ENCODE results near the gene SPRR2D. TPM values are rescaled to one million over a fixed set of nuclear protein-coding genes. Genes with fewer than 3 reads are reported as not detected.
"Not testable (repeated sequence)": the region's sequence is repeated elsewhere in the genome, so short reads cannot be mapped to it uniquely, and the experiment has no call there.

SPRR2D gene
- not detected for total RNA-seq

GRCh38 chr1:153040950-153041631 lies at the start of gene SPRR2D:
TSS of gene SPRR2D (minus strand) at chr1:153041120. CDS start at chr1:153040346, 774 bp downstream.
- DNase-seq (ENCODE audit: low spot score), result no peak
- ATAC-seq, result no peak
- intact Hi-C loops (cut with DNase I), result no loop called here

GRCh38 chr1:153087652-153088051 lies 46.7 kb upstream of the SPRR2D start:
- ATAC-seq (no peak), DNase-seq (ENCODE audit: low spot score) (no peak)
- intact Hi-C loops (cut with DNase I), result no loop called here

- intact Hi-C loops (cut with DNase I), result no loop called here
- no peak for ATAC-seq
- no peak for DNase-seq (ENCODE audit: low spot score)
These were observed 40.8 kb upstream of the SPRR2D start for GRCh38 chr1:153081736-153082135.

- ATAC-seq (no peak), DNase-seq (ENCODE audit: low spot score) (no peak)
- intact Hi-C loops (cut with DNase I), result no loop called here
These were observed 32.1 kb upstream of the SPRR2D start for GRCh38 chr1:153072806-153073726.

- no peak for DNase-seq (ENCODE audit: low spot score)
- intact Hi-C loops (cut with DNase I), result no loop called here
- no peak for ATAC-seq
These were observed 30.6 kb upstream of the SPRR2D start, which contains the start of gene SPRR2B for GRCh38 chr1:153071511-153071910. TSS of gene SPRR2B (minus strand) at chr1:153071611. CDS start at chr1:153070839, 772 bp downstream.

- intact Hi-C loops (cut with DNase I), result no loop called here
- DNase-seq (ENCODE audit: low spot score) (no peak), ATAC-seq (no peak)
These were observed 29.3 kb upstream of the SPRR2D start for GRCh38 chr1:153070243-153070642.

GRCh38 chr1:153058826-153059784 lies 18.2 kb upstream of the SPRR2D start:
- ATAC-seq (no peak), DNase-seq (ENCODE audit: low spot score) (no peak)
- intact Hi-C loops (cut with DNase I), result no loop called here

GRCh38 chr1:153058154-153058553 lies 17.2 kb upstream of the SPRR2D start:
- DNase-seq (ENCODE audit: low spot score), result no peak
- no peak for ATAC-seq
- intact Hi-C loops (cut with DNase I), result no loop called here

- no peak for DNase-seq (ENCODE audit: low spot score)
- intact Hi-C loops (cut with DNase I), result no loop called here
- ATAC-seq, result no peak
These were observed 16.5 kb upstream of the SPRR2D start, which contains the start of gene SPRR2A for GRCh38 chr1:153057375-153057774. TSS of gene SPRR2A (minus strand) at chr1:153057512. CDS start at chr1:153056735, 777 bp downstream.

GRCh38 chr1:153056111-153056510 lies 15.2 kb upstream of the SPRR2D start:
- intact Hi-C loops (cut with DNase I); ATAC-seq: not testable (repeated sequence)

GRCh38 chr1:153049211-153049610 lies 8.3 kb upstream of the SPRR2D start:
- DNase-seq (ENCODE audit: low spot score) (no peak), ATAC-seq (no peak)
- intact Hi-C loops (cut with DNase I), result no loop called here

More at GRCh38 chr1:153056111-153056510, 15.2 kb upstream of the SPRR2D start:
- not testable (repeated sequence) for DNase-seq (ENCODE audit: low spot score)

GRCh38 chr1:153035211-153035610 lies 5.7 kb downstream of the SPRR2D start:
- DNase-seq (ENCODE audit: low spot score) (no peak), ATAC-seq (no peak)
- intact Hi-C loops (cut with DNase I), result no loop called here

GRCh38 chr1:153032677-153033308 lies 8.1 kb downstream of the SPRR2D start:
- ATAC-seq (no peak), DNase-seq (ENCODE audit: low spot score) (no peak)
- intact Hi-C loops (cut with DNase I), result no loop called here

- DNase-seq (ENCODE audit: low spot score), result no peak
- intact Hi-C loops (cut with DNase I), result no loop called here
- ATAC-seq, result no peak
These were observed 8.8 kb downstream of the SPRR2D start for GRCh38 chr1:153032073-153032472.

- DNase-seq (ENCODE audit: low spot score) (no peak), ATAC-seq (no peak)
- intact Hi-C loops (cut with DNase I), result no loop called here
These were observed 10.0 kb downstream of the SPRR2D start, which contains the start of gene SPRR1B for GRCh38 chr1:153030895-153031294. TSS of gene SPRR1B (plus strand) at chr1:153031203. CDS start at chr1:153032346, 1,143 bp downstream.

- DNase-seq (ENCODE audit: low spot score) (no peak), ATAC-seq (no peak)
- intact Hi-C loops (cut with DNase I), result no loop called here
These were observed 12.2 kb downstream of the SPRR2D start for GRCh38 chr1:153028766-153029165.

GRCh38 chr1:153025797-153026196 lies 15.1 kb downstream of the SPRR2D start:
- DNase-seq (ENCODE audit: low spot score) (no peak), ATAC-seq (no peak)
- intact Hi-C loops (cut with DNase I), result no loop called here

- intact Hi-C loops (cut with DNase I), result no loop called here
- ATAC-seq (no peak), DNase-seq (ENCODE audit: low spot score) (no peak)
These were observed 16.5 kb downstream of the SPRR2D start for GRCh38 chr1:153024413-153024812.

Measured in sciatic nerve (tissue), 2 donors.